ENCODE measurements around the gene GDPD3. TPM values are rescaled to one million over a fixed set of nuclear protein-coding genes. Genes with fewer than 3 reads are reported as not detected.

Gene GDPD3
- total RNA-seq, 2 donors from 2014 or later = 0.91 to 2.4 TPM

- TF ChIP-seq CTCF (IDR thresholded peaks at IDR 0.05) = no peak
- no peak for TF ChIP-seq POLR2AphosphoS5 (IDR thresholded peaks at IDR 0.05)
- TF ChIP-seq POLR2A (IDR thresholded peaks at IDR 0.05) = no peak
- Histone ChIP-seq H3K9me3 (no peaks in the 10 kb centered on the region), H3K36me3 (no peaks in the 10 kb centered on the region), H3K27me3 (replicated peaks; ENCODE audit: insufficient read depth) (no peaks in the 10 kb centered on the region), H3K4me1 (replicated peaks) (no peaks in the 10 kb centered on the region), H3K27ac (no peak overlapping the region), H3K4me3 (no peak overlapping the region)
- WGBS = 75% methylated on average over 13 of the region's 13 CpGs
- DNase-seq (ENCODE audit: low spot score) = no peak
- intact Hi-C loops (cut with DNase I) = no loop called here
These were observed 26.5 kb upstream of the GDPD3 start for GRCh38 chr16:30139583-30140481.

DNA sequence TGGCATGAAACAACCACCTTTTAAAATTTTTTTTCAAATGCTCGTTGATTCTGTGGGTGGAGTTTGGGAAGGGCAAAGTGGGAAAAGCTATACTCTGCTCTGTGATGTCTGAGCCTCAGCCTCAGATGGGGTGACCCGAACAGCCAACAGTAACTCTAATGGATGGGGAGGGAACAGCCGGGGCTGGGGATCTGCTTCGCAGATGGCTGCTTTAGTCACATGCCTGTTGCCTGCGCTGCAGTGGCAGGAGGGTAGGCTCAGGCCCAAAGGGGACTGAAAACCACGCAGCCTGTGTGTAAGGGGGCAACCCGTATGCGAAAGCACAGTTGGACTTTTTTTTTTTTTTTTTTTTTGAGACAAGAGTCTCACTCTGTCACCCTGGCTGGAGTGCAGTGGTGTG is 24.6 kb upstream of the GDPD3 start:
- Histone ChIP-seq H3K36me3 (no peaks in the 10 kb centered on the region), H3K4me3 (no peak overlapping the region), H3K27ac (no peak overlapping the region), H3K27me3 (replicated peaks; ENCODE audit: insufficient read depth) (no peaks in the 10 kb centered on the region), H3K4me1 (replicated peaks) (no peaks in the 10 kb centered on the region), H3K9me3 (no peaks in the 10 kb centered on the region)
- TF ChIP-seq POLR2AphosphoS5 (IDR thresholded peaks at IDR 0.05) (no peak), CTCF (IDR thresholded peaks at IDR 0.05) (no peak), POLR2A (IDR thresholded peaks at IDR 0.05) (no peak)
- intact Hi-C loops (cut with DNase I) = no loop called here
- no peak for DNase-seq (ENCODE audit: low spot score)
- 67% methylated on average over 8 of the region's 8 CpGs for WGBS

DNA sequence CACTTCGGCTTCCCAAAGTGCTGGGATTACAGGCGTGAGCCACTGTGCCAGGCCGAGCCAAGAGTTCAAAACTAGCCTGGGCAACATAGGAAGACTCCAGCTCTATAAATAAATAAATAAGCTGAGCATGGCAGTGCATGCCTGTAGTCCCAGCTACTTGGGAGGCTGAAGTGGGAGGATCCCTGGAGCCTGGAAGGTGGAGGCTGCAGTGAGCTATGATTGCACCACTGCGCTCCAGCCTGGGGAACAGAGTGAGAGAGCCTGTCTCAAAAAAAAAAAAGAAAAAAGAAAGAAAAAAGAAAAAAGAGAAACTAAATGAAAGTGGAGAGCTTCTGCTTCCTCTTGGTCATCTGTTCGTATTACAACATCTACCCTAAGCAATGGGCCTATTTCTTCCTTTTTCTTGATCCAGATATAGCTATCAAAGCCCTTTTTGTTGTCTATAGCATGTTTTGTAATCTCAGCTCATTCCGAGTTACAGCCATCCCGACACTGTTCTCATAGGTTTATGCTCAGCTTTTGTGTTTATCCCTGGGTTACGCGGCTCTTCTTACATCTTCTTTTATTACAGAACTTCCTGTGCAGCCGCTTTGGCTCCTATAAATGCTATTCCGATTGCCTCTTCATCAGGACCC is 23.8 kb upstream of the GDPD3 start:
- H3K4me1 ChIP-seq (replicated peaks) = no peaks in the 10 kb centered on the region
- H3K4me3 ChIP-seq = no peak overlapping the region
- 40% methylated on average over 11 of the region's 11 CpGs for WGBS
- intact Hi-C loops (cut with DNase I) = no loop called here
- no peak overlapping the region for H3K27ac ChIP-seq
- TF ChIP-seq POLR2AphosphoS5 (IDR thresholded peaks at IDR 0.05) (peak; percentile 16), CTCF (IDR thresholded peaks at IDR 0.05) (no peak), POLR2A (IDR thresholded peaks at IDR 0.05) (no peak)
- no peak for DNase-seq (ENCODE audit: low spot score)
- H3K27me3 ChIP-seq (replicated peaks; ENCODE audit: insufficient read depth) = no peaks in the 10 kb centered on the region
- H3K9me3 ChIP-seq = no peaks in the 10 kb centered on the region
- H3K36me3 ChIP-seq = no peaks in the 10 kb centered on the region

GRCh38 chr16:30132591-30132990 is 19.3 kb upstream of the GDPD3 start:
- no peaks in the 10 kb centered on the region for H3K9me3 ChIP-seq
- no peaks in the 10 kb centered on the region for H3K27me3 ChIP-seq (replicated peaks; ENCODE audit: insufficient read depth)
- no peak overlapping the region for H3K4me3 ChIP-seq
- intact Hi-C loops (cut with DNase I) = no loop called here
- DNase-seq (ENCODE audit: low spot score) = no peak
- no peaks in the 10 kb centered on the region for H3K36me3 ChIP-seq
- TF ChIP-seq POLR2A (IDR thresholded peaks at IDR 0.05) = no peak
- no peak for TF ChIP-seq POLR2AphosphoS5 (IDR thresholded peaks at IDR 0.05)
- no peaks in the 10 kb centered on the region for H3K4me1 ChIP-seq (replicated peaks)
- no peak overlapping the region for H3K27ac ChIP-seq
- 73% methylated on average over 3 of the region's 3 CpGs for WGBS

DNA sequence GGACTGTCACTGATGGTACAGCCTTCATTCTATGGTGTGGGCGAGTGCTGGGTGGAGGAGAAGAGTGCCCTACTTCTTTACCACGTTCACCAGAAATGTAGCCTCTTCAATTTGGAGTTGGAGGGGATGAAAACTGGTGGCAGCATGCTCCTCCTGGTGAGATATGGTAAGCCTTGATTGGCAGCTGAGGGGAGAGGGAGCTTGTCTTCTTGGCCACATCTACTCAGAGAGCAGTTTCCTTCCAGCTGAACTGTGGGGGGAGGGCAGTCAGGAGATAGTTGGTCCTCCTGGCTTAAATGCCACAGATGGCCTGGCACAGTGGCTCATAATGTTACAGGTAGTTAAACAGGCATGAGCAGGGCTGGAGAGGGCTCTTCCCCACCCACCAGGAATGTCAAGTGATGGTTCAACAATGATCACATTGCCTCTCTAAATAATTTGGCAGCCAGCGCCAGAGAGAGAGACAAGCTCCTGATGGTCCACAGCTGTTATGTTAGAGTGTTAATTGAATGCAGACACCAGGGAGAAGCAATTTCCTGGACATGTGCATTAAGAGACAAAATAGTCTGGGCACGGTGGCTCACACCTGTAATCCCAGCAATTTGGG is 18.6 kb upstream of the GDPD3 start:
- no peak for DNase-seq (ENCODE audit: low spot score)
- Histone ChIP-seq H3K36me3 (no peaks in the 10 kb centered on the region), H3K27ac (no peak overlapping the region), H3K27me3 (replicated peaks; ENCODE audit: insufficient read depth) (no peaks in the 10 kb centered on the region), H3K9me3 (no peaks in the 10 kb centered on the region), H3K4me3 (no peak overlapping the region), H3K4me1 (replicated peaks) (no peaks in the 10 kb centered on the region)
- intact Hi-C loops (cut with DNase I) = no loop called here
- TF ChIP-seq CTCF (IDR thresholded peaks at IDR 0.05) (no peak), POLR2A (IDR thresholded peaks at IDR 0.05) (no peak), POLR2AphosphoS5 (IDR thresholded peaks at IDR 0.05) (no peak)
- WGBS = 63% methylated on average over 4 of the region's 4 CpGs
